Kidney epithelial cell (primary cell): Measurements from ENCODE around the gene GRIA3. TPM values are rescaled to one million over a fixed set of nuclear protein-coding genes. Genes with fewer than 3 reads are reported as not detected.

Experiments used
- DNase-seq: peaks from one replicate; pipeline ENCODE4 v3.0.0-alpha.2; 2010; ENCODE audit warnings: low read depth
- H3K27me3 ChIP-seq: 2 replicates; pipeline ENCODE4 v1.6.0; 2011; ENCODE audit warnings: low read length; ENCODE audit not compliant: control insufficient read depth, insufficient read depth
- H3K36me3 ChIP-seq: 2 replicates; pipeline ENCODE4 v1.5.1; 2011; ENCODE audit warnings: low read length; ENCODE audit not compliant: control insufficient read depth, insufficient read depth
- H3K4me3 ChIP-seq: 2 replicates; pipeline ENCODE4 v1.5.1; 2011; ENCODE audit warnings: low read depth, mild to moderate bottlenecking, control low read depth, low read length
- CTCF ChIP-seq: IDR thresholded peaks from 2 replicates; pipeline ENCODE4 v1.5.1; 2011; ENCODE audit warnings: mild to moderate bottlenecking, moderate library complexity, low read length, control low read depth, inconsistent platforms; ENCODE audit not compliant: insufficient read depth, poor library complexity, severe bottlenecking
- total RNA-seq: library from RNA; depleted of rRNA; stranded (reverse); fragments of >200 nt; gene quantifications from 2 replicates; pipeline ENCODE4 v1.2.3, GENCODE V29; 2015

GRIA3 gene
- 0.96 and 1.4 TPM in 2 replicates for total RNA-seq

GRCh38 chrX:123184219-123184865 is at the start of gene GRIA3:
Gene GRIA3 (plus strand): TSS chrX:123184278. CDS start chrX:123184536, 258 bp downstream.
- no peaks in the 10 kb centered on the region for H3K36me3 ChIP-seq
- no peaks in the 10 kb centered on the region for H3K27me3 ChIP-seq
- peak within 1 kb of the TSS; percentile 49 for H3K4me3 ChIP-seq
- TF ChIP-seq CTCF: no peak
- no peak for DNase-seq

GRCh38 chrX:123138473-123138872 is 45.6 kb upstream of the GRIA3 start:
- H3K27me3 ChIP-seq: no peaks in the 10 kb centered on the region
- no peaks in the 10 kb centered on the region for H3K36me3 ChIP-seq
- no peak for DNase-seq
- TF ChIP-seq CTCF: no peak
- H3K4me3 ChIP-seq: no peak overlapping the region

- Histone ChIP-seq H3K36me3 (no peaks in the 10 kb centered on the region), H3K27me3 (no peaks in the 10 kb centered on the region), H3K4me3 (no peak overlapping the region)
- no peak for TF ChIP-seq CTCF
- DNase-seq: no peak
These were observed 43.6 kb upstream of the GRIA3 start for GRCh38 chrX:123140454-123140853.

- no peak for DNase-seq
These were observed 43.2 kb upstream of the GRIA3 start for GRCh38 chrX:123140904-123141303.

GRCh38 chrX:123153846-123154335 is 30.2 kb upstream of the GRIA3 start:
- no peak for DNase-seq
- H3K4me3 ChIP-seq: no peak overlapping the region
- H3K27me3 ChIP-seq: no peaks in the 10 kb centered on the region
- TF ChIP-seq CTCF: no peak
- no peaks in the 10 kb centered on the region for H3K36me3 ChIP-seq

More at GRCh38 chrX:123140904-123141303, 43.2 kb upstream of the GRIA3 start:
- no peaks in the 10 kb centered on the region for H3K27me3 ChIP-seq
- no peak for TF ChIP-seq CTCF
- no peaks in the 10 kb centered on the region for H3K36me3 ChIP-seq
- H3K4me3 ChIP-seq: no peak overlapping the region

GRCh38 chrX:123155327-123155726 is 28.8 kb upstream of the GRIA3 start:
- no peak overlapping the region for H3K4me3 ChIP-seq
- DNase-seq: no peak
- no peak for TF ChIP-seq CTCF
- no peaks in the 10 kb centered on the region for H3K36me3 ChIP-seq
- H3K27me3 ChIP-seq: no peaks in the 10 kb centered on the region
